ENCODE data around the gene VPS51. TPM values are rescaled to one million over a fixed set of nuclear protein-coding genes. Genes with fewer than 3 reads are reported as not detected.
A peak's percentile ranks its signal among the peaks of the same experiment; 100 is the strongest.
"Not testable (repeated sequence)": the region's sequence is repeated elsewhere in the genome, so short reads cannot be mapped to it uniquely, and the experiment has no call there.

VPS51 gene
- total RNA-seq, 1 donor from 2014 or later, result 214 TPM

GRCh38 chr11:65118097-65118837, 22.3 kb downstream of the VPS51 start:
- no peak for DNase-seq (ENCODE audit: low read depth)

GRCh38 chr11:65118891-65119669, 23.1 kb downstream of the VPS51 start:
- not testable (repeated sequence) for DNase-seq (ENCODE audit: low read depth)

GRCh38 chr11:65119670-65119995, 23.6 kb downstream of the VPS51 start:
- DNase-seq (ENCODE audit: low read depth), result no peak

GRCh38 chr11:65120831-65121230, 24.8 kb downstream of the VPS51 start:
- DNase-seq (ENCODE audit: low read depth), result no peak

GRCh38 chr11:65121447-65121864, 25.4 kb downstream of the VPS51 start:
- no peak for DNase-seq (ENCODE audit: low read depth)

- DNase-seq (ENCODE audit: low read depth), result peak; percentile 95
Measured at GRCh38 chr11:65121865-65122696, 26.1 kb downstream of the VPS51 start, which contains the start of the genes FAU and MRPL49. TSS of gene FAU (minus strand) at chr11:65122134. CDS start at chr11:65121813, 321 bp downstream. TSS of gene MRPL49 (plus strand) at chr11:65122321. CDS start at chr11:65122347, 26 bp downstream.

- DNase-seq (ENCODE audit: low read depth), result no peak
Measured at GRCh38 chr11:65124480-65125196, 28.6 kb downstream of the VPS51 start.

GRCh38 chr11:65125197-65126056, 29.4 kb downstream of the VPS51 start:
- DNase-seq (ENCODE audit: low read depth), result no peak

GRCh38 chr11:65126624-65127274, 30.7 kb downstream of the VPS51 start:
- no peak for DNase-seq (ENCODE audit: low read depth)

- no peak for DNase-seq (ENCODE audit: low read depth)
Measured at GRCh38 chr11:65127473-65128181, 31.6 kb downstream of the VPS51 start.

- no peak for DNase-seq (ENCODE audit: low read depth)
Measured at GRCh38 chr11:65128182-65129145, 32.5 kb downstream of the VPS51 start.

GRCh38 chr11:65129649-65130441, 33.8 kb downstream of the VPS51 start:
- no peak for DNase-seq (ENCODE audit: low read depth)

GRCh38 chr11:65130631-65131416, 34.8 kb downstream of the VPS51 start:
- no peak for DNase-seq (ENCODE audit: low read depth)

GRCh38 chr11:65131417-65131776, 35.4 kb downstream of the VPS51 start:
- no peak for DNase-seq (ENCODE audit: low read depth)

- DNase-seq (ENCODE audit: low read depth), result no peak
Measured at GRCh38 chr11:65131895-65132237, 35.9 kb downstream of the VPS51 start.

All from myocyte (in vitro differentiated cells).